Renal cortex interstitium (tissue), 11 donors: Measurements from ENCODE around the gene PELI3. TPM values are rescaled to one million over a fixed set of nuclear protein-coding genes. Genes with fewer than 3 reads are reported as not detected.
"Not testable (repeated sequence)": the region's sequence is repeated elsewhere in the genome, so short reads cannot be mapped to it uniquely, and the experiment has no call there.

Experiments used
- DNase-seq, 11 donors: peaks; one replicate each; pipeline ENCODE4 v3.0.0-alpha.2; 2013; ENCODE audit warnings: low read depth in 9 of 11, low spot score in 4 of 11; ENCODE audit errors: extremely low read depth in 1 of 11
- polyA plus RNA-seq, 3 donors: library from polyadenylated mRNA; unstranded; fragments of 120-200 nt; gene quantifications; one replicate each; pipeline ENCODE4 v1.2.1, GENCODE V29; 2013; ENCODE audit not compliant: insufficient read length in 3 of 3

Gene PELI3
- polyA plus RNA-seq, 3 donors: 4.1 to 6.3 (median 5.9) TPM

DNA sequence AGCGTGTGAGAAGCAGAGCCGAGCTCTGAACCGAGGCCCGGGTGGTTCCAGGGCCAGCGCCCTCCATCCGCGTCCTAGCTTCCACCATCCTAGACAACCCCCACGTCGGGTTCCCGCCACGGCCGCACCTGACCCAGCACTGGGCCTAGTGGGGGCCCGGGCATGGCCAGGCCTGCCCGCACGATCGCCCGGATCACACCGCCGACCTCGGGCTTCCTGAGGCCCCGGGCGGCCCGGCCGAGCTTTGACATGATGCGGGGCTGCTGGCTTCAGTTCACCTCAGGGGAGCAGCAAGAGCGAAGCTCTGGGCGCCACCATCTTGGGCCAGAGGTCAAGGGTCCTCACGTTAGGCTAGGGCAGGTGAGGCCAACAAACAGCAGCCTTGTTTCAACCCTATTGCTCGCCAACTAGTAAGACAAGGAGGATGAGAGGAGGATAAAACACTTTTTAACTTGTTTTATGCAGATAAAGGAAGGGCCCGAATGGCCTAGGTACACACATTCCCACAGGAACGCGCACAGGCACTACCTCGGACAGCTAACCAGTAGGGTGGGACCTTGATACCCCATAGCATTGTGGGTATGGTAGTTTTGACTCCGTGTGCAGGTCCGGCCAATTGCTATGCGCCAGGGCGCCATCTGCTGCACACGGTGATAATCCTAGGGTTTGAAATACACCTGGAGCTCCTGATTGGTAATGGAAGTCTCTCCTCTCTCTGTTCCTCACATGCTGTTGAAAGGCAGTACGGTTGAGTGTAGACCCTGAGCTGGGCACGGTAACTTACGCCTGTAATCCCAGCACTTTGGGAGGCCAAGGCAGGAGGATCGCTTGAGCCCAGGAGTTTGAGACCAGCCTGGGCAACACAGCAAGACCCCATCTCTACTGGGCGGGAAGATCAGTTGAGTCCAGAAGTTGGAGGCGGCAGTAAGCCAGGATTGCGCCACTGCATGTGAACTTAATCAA lies 27.9 kb upstream of the PELI3 start, which contains the start of gene MRPL11:
TSS of gene MRPL11 (minus strand) at position 345 of the 963 bp plus-strand sequence. CDS start at position 251, 94 bp downstream.
- DNase-seq: peak; percentile 83 to 96 (median 91)

DNA sequence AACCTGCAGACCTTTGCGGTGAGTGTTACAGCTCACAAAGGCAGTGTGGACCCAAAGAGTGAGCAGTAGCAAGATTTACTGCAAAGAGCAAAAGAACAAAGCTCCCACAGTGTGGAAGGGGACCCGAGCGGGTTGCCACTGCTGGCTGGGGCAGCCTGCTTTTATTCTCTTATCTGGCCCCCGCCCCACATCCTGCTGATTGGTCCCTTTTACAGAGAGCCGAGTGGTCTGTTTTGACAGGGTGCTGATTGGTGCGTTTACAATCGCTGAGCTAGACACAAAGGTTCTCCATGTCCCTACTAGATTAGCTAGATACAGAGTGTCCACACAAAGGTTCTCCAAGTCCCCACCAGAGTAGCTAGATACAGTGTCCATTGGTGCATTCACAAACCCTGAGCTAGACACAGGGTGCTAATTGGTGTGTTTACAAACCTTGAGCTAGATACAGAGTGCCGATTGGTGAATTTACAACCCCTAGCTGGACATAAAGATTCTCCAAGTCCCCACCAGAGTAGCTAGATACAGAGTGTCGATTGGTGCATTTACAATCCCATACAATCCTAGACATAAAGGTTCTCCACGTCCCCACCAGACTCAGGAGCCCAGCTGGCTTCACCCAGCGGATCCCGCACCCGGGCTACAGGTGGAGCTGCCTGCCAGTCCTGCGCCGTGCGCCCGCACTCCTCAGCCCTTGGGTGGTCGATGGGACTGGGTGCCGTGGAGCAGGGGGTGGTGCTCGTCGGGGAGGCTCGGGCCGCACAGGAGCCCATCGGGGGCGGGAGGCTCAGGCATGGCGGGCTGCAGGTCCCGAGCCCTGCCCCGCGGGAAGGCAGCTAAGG lies 26.4 kb upstream of the PELI3 start:
- not testable (repeated sequence) for DNase-seq

DNA sequence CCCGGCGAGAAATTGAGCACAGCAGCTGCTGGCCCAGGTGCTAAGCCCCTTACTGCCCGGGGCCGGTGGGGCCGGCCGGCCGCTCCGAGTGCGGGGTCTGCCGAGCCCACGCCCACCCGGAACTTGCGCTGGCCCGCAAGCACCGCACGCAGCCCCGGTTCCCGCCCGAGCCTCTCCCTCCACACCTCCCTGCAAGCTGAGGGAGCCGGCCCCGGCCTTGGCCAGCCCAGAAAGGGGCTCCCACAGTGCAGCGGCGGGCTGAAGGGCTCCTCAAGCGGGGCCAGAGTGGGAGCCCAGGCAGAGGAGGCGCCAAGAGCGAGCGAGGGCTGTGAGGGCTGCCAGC lies 25.8 kb upstream of the PELI3 start:
- not testable (repeated sequence) for DNase-seq

- DNase-seq: no peak
Measured at GRCh38 chr11:66443602-66444001, 23.1 kb upstream of the PELI3 start.

- DNase-seq: no peak
Measured at GRCh38 chr11:66447012-66447411, 19.7 kb upstream of the PELI3 start.

- no peak for DNase-seq
Measured at GRCh38 chr11:66448523-66448922, 18.2 kb upstream of the PELI3 start.

DNA sequence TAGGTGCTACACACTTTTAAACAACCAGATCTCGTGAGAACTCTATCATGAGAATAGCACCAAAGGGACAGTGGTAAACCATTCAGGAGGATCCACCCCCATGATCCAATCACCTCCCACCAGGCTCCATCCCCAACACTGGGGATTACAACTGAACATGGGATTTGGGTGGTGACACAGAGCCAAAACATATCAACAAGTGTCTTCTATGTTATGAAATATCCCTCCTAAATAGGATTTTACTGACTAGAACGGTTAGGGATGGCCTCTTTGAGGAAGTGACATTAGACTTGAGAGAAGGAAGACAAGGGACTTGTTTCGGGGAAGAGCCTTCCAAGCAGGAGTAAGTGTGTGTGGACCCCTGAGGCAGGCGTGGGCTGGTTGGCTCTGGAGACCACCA lies 16.1 kb upstream of the PELI3 start:
- DNase-seq: no peak

GRCh38 chr11:66451663-66452062 lies 15.0 kb upstream of the PELI3 start:
- DNase-seq: no peak

GRCh38 chr11:66454247-66454646 lies 12.5 kb upstream of the PELI3 start:
- DNase-seq: no peak

DNA sequence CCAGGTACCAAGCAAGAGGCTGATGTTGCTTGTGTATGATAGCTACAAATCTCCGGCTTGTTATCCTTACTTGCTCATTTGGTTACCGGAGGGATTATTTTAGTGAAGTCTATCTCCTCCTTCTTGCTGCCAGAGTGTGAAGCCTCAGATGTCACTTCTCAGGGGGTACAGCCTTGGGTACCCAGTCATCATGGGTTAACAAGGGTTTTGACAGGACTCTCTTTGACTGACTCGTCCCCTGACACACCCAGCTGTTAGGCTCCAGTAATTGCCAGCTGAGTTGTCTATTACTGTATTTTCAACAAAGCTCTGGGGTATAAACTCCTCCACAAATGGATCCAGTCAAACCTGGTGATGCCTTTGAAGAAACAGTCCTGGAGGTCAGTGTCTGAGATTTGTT lies 11.9 kb upstream of the PELI3 start:
- DNase-seq: no peak

DNA sequence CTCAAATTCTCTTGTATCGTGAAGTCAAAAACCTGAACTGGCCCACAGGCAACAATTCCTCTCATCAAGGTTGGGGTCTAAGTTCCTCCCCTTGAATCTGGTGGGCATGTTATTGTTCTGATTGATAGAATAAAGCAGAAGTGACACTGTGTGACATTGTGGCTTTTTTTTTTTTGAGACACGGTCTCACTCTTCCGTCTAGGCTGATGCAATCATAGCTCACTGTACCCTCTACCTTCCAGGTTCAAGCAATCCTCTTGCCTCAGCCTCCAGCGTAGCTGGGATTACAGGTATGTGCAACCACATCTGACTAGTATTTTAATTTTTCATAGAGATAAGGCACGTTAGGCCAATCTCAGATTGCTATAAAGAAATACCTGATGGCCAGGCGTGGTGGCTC lies 8.9 kb upstream of the PELI3 start:
- no peak for DNase-seq

- DNase-seq: no peak
Measured at GRCh38 chr11:66459138-66459778, 7.4 kb upstream of the PELI3 start.

DNA sequence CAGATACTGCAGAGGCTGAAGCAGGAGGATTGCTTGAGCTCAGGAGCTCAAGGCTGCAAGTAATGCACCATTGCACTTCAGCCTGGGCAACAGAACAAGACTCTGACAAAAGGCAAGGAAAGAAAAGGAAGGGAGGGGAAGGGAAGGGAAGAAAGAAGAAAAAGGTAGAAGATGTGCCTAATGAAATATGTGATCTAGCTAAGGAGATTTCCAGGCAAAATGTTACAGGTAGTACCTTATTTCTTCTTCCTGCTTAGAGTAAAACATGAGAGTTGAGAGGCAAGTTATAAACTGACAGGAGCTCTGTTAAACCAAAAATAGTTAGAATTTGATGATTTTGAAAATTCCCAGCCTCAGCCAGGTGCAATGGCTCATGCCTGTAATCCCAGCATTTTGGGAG lies 4.7 kb upstream of the PELI3 start:
- DNase-seq: no peak

- no peak for DNase-seq
Measured at GRCh38 chr11:66462911-66463310, 3.8 kb upstream of the PELI3 start.

DNA sequence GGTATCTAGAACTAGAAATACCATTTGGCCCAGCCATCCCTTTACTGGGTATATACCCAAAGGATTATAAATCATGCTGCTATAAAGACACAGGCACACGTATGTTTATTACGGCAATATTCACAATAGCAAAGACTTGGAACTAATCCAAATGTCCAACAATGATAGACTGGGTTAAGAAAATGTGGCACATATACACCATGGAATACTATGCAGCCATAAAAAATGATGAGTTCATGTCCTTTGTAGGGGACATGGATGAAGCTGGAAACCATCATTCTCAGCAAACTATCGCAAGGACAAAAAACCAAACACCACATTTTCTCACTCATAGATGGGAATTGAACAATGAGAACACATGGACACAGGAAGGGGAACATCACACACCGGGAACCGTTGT lies 2.6 kb upstream of the PELI3 start:
- not testable (repeated sequence) for DNase-seq

DNA sequence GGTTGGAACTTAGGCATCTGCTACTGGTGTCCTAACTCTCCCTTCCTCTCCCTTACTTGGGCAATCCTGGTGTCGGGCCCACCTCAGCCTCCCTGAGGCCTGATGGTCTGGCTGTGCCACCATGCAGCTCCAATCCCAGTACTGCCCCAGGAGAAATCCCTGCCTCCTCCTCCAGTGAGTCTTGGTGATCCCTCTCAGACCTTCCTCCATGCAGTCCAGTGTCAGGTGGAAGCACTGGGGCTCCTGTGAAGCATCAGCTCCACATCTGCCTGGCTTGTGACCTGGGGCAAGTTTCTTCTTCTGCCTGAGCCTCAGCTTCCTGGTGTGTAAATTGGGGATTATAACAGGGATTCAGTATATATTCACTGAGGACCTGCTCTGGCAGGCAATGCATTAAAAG lies 1.8 kb upstream of the PELI3 start:
- no peak for DNase-seq

DNA sequence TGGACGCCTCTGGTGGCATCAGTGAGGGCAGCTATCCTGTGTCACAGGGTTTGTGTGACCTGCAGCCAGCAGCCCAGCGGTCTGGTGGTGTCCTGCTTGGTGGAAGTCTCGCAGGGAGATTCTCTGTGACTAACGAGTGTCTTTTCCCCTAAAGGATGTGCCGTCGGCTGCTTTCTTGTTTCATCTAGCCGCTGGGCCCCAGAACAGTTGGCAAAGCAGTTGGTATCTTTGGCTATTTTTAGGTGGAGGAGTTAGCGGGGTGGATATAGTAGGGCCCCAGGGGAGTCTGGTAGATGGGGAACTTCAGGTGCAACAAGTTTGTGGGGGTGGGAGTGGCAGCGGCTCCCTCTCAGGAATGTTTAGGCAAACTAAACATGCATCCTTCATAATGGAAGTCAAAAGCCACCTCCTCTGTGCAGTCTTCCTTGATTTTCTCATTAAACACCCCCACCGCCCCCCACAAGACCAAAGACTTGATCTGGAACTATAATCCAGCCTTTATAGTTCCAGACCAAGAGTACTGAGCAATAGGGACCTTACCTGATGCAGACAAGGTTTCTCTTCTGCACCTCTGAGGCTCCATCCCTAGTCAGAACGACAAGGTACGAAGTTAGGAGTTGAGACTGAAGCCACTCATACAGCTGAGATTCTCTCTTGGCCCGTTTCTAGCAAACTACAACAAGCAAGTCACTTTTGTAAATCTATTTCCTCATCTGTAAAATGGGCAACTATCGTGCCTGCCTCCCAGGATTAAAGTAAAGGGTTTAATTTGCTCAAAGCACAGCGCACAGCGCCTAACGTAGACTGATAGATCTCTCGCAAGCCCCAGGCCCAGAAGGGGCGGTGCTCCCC lies 1.1 kb upstream of the PELI3 start:
- DNase-seq: no peak

DNA sequence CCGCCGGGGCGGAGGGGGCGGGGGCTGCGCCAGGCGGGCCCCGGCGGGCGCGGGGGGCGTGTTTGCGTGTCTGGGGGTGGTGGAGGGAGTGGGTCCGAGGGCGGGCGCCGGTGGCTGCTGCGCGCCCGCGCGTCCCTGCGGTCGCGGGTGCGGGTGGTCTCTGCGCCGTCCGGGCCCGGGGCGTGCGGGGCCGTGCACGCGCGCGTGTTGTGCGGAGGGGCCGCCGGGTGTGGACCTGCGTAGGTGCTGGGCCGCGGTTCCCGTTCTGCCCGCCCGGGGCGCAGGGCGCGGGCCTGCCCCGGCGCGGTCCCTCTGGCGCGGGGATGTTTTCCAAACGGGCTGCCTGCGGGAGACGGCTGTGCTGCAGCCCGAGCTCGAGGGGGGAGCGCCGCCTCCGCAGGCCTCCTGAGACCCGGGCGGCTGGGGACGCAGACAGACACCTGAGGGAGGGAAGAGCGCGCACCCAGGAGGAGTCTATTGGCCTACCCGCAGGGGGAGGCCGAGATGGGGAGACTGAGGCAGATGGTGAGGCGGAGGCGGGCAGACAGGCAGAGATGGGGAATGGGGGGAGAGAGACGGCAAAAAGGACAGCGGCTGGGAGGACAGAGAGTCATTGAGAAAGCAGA lies 442 bp downstream of the PELI3 start:
- peak in 3 of 11 donors; percentile 10 to 31 (median 12) for DNase-seq
